Mesothelial cell of epicardium (in vitro differentiated cells): Measurements from ENCODE around the gene HYI. TPM values are rescaled to one million over a fixed set of nuclear protein-coding genes. Genes with fewer than 3 reads are reported as not detected.

Experiments used
- DNase-seq, 2 experiments: peaks; one replicate each; pipeline ENCODE4 v3.0.0; 2021; ENCODE audit warnings: low spot score in 2 of 2; ENCODE audit not compliant: unreplicated experiment in 2 of 2
- H3K27ac Mint-ChIP-seq: 2 replicates; pipeline ENCODE4 v1.8.0; 2021; ENCODE audit warnings: mixed read lengths
- H3K27me3 Mint-ChIP-seq: 2 replicates; pipeline ENCODE4 v1.8.0; 2021; ENCODE audit warnings: low read depth, mixed read lengths
- H3K36me3 Mint-ChIP-seq: 2 replicates; pipeline ENCODE4 v1.8.0; 2021; ENCODE audit warnings: mixed read lengths
- H3K4me1 Mint-ChIP-seq: 2 replicates; pipeline ENCODE4 v1.8.0; 2021; ENCODE audit warnings: mixed read lengths
- H3K4me3 Mint-ChIP-seq: 2 replicates; pipeline ENCODE4 v1.8.0; 2021; ENCODE audit warnings: mild to moderate bottlenecking, moderate library complexity, mixed read lengths
- H3K9me3 Mint-ChIP-seq: 2 replicates; pipeline ENCODE4 v1.8.0; 2021; ENCODE audit warnings: mixed read lengths
- total RNA-seq: library from RNA; stranded (reverse); gene quantifications from 3 replicates; pipeline ENCODE4 v1.2.1, GENCODE V29; 2021
- TF ChIP-seq, protein P1 (sequence below): fragments of 200-600 bp; sonication (generic); IDR thresholded peaks from one replicate; pipeline ENCODE4 v1.5.0; 2021; ENCODE audit warnings: antibody characterized with exemption; ENCODE audit not compliant: unreplicated experiment

The HYI gene
- total RNA-seq, 1 donor from 2014 or later = 41.2 TPM

DNA sequence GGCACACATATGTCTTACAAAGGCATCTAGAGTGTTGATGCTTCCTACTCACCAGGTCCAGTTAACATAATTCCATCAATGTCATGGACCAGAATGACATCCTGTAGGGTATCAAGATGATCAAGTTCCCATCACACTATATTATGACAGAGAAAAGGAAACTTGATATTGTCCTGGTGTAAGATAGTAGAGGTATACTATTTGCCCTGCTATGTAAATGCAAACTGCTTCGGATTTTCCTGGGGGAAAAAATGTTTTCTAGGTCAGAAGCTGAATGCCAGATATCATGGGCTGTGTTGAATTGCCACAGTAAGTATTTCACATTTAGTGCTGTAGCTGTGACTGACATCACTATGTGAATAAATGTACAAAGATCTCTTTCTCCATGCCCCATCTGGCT is 16.2 kb upstream of the HYI start:
- H3K9me3 Mint-ChIP-seq = no peaks in the 10 kb centered on the region
- H3K4me1 Mint-ChIP-seq = peaks cover 27% of the 10 kb centered on the region
- H3K4me3 Mint-ChIP-seq = no peak overlapping the region

DNA sequence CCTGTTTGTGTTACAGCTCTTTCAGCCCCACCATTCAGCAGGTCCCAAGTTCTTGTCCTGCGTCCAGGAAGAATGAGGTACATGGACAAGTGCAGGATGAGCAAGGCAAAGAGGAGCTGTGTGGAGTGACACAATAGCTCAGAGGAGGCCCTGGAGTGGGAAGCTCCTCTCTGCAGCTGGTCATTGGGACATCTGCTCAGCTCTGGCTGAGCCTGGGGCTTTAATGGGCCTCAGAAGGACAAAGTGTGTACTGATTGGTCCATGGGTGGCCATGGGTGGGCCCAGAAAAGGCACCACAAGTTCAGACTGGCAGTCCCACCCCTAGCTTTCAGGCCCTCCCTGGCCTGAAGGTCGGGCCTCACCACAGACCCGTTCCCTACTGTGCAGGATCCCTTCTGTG is 14.7 kb upstream of the HYI start:
- TF ChIP-seq, protein P1, sequence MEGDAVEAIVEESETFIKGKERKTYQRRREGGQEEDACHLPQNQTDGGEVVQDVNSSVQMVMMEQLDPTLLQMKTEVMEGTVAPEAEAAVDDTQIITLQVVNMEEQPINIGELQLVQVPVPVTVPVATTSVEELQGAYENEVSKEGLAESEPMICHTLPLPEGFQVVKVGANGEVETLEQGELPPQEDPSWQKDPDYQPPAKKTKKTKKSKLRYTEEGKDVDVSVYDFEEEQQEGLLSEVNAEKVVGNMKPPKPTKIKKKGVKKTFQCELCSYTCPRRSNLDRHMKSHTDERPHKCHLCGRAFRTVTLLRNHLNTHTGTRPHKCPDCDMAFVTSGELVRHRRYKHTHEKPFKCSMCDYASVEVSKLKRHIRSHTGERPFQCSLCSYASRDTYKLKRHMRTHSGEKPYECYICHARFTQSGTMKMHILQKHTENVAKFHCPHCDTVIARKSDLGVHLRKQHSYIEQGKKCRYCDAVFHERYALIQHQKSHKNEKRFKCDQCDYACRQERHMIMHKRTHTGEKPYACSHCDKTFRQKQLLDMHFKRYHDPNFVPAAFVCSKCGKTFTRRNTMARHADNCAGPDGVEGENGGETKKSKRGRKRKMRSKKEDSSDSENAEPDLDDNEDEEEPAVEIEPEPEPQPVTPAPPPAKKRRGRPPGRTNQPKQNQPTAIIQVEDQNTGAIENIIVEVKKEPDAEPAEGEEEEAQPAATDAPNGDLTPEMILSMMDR = no peak
- Mint-ChIP-seq H3K27me3 (no peaks in the 10 kb centered on the region), H3K4me1 (peaks cover 31% of the 10 kb centered on the region), H3K36me3 (no peaks in the 10 kb centered on the region), H3K9me3 (no peaks in the 10 kb centered on the region), H3K27ac (no peak overlapping the region), H3K4me3 (no peak overlapping the region)
- DNase-seq = no peak

More for the DNA sequence above, 16.2 kb upstream of the HYI start:
- no peaks in the 10 kb centered on the region for H3K36me3 Mint-ChIP-seq
- TF ChIP-seq, protein P1 = no peak
- H3K27me3 Mint-ChIP-seq = no peaks in the 10 kb centered on the region
- no peak for DNase-seq
- no peak overlapping the region for H3K27ac Mint-ChIP-seq

DNA sequence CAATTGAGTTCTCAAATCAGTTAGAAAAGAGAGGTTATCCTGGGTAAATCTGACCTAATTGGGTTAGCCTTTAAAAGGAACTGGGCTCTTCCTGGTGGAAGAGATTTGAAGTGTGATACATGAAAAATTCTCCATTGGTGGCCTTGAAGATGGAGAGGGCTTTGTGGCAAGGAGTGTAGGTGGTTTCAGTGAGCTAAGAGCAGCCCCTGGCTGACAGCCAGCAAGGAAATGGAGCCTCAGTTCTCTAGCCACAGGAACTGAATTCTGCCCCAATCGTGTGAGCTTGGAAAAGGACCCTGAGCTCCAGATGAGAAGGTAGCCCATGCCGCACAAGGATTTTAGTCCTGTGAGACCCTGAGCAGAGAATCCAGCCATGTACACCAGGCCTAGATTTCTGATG is 12.7 kb upstream of the HYI start:
- no peak overlapping the region for H3K4me3 Mint-ChIP-seq
- TF ChIP-seq, protein P1 = no peak
- DNase-seq = no peak
- no peak overlapping the region for H3K27ac Mint-ChIP-seq
- no peaks in the 10 kb centered on the region for H3K27me3 Mint-ChIP-seq
- peaks cover 22% of the 10 kb centered on the region for H3K4me1 Mint-ChIP-seq
- H3K9me3 Mint-ChIP-seq = peaks cover 2% of the 10 kb centered on the region
- H3K36me3 Mint-ChIP-seq = no peaks in the 10 kb centered on the region

- Mint-ChIP-seq H3K27ac (peak overlapping the region; percentile 25), H3K4me1 (peaks cover 22% of the 10 kb centered on the region), H3K4me3 (no peak overlapping the region), H3K9me3 (peaks cover 7% of the 10 kb centered on the region), H3K27me3 (no peaks in the 10 kb centered on the region), H3K36me3 (no peaks in the 10 kb centered on the region)
- DNase-seq = no peak
- TF ChIP-seq, protein P1 = no peak
These were observed 11.9 kb upstream of the HYI start for GRCh38 chr1:43465505-43466067.

GRCh38 chr1:43464681-43465504 is 11.2 kb upstream of the HYI start:
- no peaks in the 10 kb centered on the region for H3K27me3 Mint-ChIP-seq
- no peaks in the 10 kb centered on the region for H3K36me3 Mint-ChIP-seq
- no peak for DNase-seq
- peaks cover 9% of the 10 kb centered on the region for H3K9me3 Mint-ChIP-seq
- peaks cover 22% of the 10 kb centered on the region for H3K4me1 Mint-ChIP-seq
- H3K27ac Mint-ChIP-seq = peak overlapping the region; percentile 25
- TF ChIP-seq, protein P1 = no peak
- H3K4me3 Mint-ChIP-seq = no peak overlapping the region
